ENCODE measurements around the gene METTL6. TPM values are rescaled to one million over a fixed set of nuclear protein-coding genes. Genes with fewer than 3 reads are reported as not detected.
"Not testable (repeated sequence)": the region's sequence is repeated elsewhere in the genome, so short reads cannot be mapped to it uniquely, and the experiment has no call there.

METTL6 gene
- total RNA-seq, 1 experiment from 2014 or later = 18.9 TPM

DNA sequence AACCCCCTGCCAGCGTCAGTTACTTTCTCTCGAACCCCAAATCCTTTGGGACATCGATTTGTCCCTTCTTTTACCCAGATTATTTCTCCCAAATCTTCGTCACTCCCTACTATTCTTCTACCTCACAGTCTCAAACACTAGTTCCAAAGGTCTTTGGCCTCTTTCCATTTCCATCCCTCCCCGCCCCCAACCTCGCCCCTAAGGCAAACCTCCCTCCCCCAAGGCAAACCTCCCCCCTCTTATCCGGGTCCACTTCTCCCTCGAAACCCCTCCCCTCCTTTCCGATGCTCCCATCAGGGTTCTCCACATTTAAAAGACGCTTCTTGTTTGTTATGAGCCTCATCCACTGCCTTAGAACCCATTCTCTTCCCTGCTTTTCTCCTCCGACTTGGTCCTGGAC lies 637 bp upstream of the METTL6 start:
- BruUV-seq (replicated peaks) = no TSS peak
- no peaks in the 10 kb centered on the region for H3K4me1 Mint-ChIP-seq (ENCODE audit: low read depth, unreplicated experiment)
- ChIA-PET CTCF (no interaction called here), POLR2A (no interaction called here)
- Histone ChIP-seq H3K4me1 (no peaks in the 10 kb centered on the region), H3K36me3 (ENCODE audit: control insufficient read depth, insufficient read depth, low read length) (no peaks in the 10 kb centered on the region), H3K27me3 (replicated peaks; ENCODE audit: control insufficient read depth, insufficient read depth, low read length) (no peaks in the 10 kb centered on the region), H3K9me3 (no peaks in the 10 kb centered on the region), H3K4me3 (ENCODE audit: low read depth, low read length) (peak overlapping the region; percentile 93)
- peak in 1 of 2 experiments; percentile 9 for DNase-seq
- no peak for TF ChIP-seq CTCF (IDR thresholded peaks at IDR 0.05; ENCODE audit: insufficient read depth in 1 of 2, low read depth in 1 of 2, low read length in 1 of 2, severe bottlenecking in 1 of 2, unreplicated experiment in 1 of 2)
- intact Hi-C loops (cut with micrococcal nuclease; ENCODE audit: unreplicated experiment) = loop anchor here (1.0 kb wide), 1 partner anchor 8 kb away; no protein-coding TSS in a partner anchor
- peak overlapping the region; percentile 94 for H3K4me3 Mint-ChIP-seq (ENCODE audit: unreplicated experiment)
- H3K27ac Mint-ChIP-seq (ENCODE audit: unreplicated experiment) = peak overlapping the region; percentile 92
- no peaks in the 10 kb centered on the region for H3K9me3 Mint-ChIP-seq (ENCODE audit: unreplicated experiment)
- peaks cover 19% of the 10 kb centered on the region for H3K36me3 Mint-ChIP-seq (ENCODE audit: insufficient read depth, unreplicated experiment)
- H3K27me3 Mint-ChIP-seq (ENCODE audit: insufficient read depth, unreplicated experiment) = no peaks in the 10 kb centered on the region

DNA sequence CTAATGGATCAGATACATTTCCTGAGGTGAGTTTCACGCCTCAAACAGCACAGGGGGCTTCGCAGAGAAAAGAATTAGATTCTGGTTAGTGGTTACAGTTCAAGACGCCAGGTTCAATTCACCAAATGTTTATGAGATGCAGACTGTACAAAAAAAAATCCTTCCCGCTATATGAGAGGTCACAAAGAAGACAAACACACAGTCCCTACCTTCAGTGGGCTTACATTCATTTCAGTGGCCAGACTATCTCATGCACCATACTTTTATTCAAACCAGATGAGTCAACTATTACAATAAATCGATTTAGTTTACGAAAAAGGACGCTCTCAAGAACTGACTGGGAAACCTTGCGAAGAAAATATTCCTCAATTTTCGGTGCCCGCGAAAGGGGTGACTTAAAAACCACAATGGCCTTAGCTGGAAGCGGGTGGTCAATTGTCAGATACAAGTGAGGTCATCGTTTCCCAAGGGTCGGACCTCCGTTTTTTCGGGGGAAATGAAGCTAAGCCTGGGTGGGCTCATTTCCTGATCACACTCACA lies 695 bp downstream of the METTL6 start:
- Histone ChIP-seq H3K4me1 (no peaks in the 10 kb centered on the region), H3K4me3 (ENCODE audit: low read depth, low read length) (peak overlapping the region; percentile 93), H3K36me3 (ENCODE audit: control insufficient read depth, insufficient read depth, low read length) (no peaks in the 10 kb centered on the region), H3K27me3 (replicated peaks; ENCODE audit: control insufficient read depth, insufficient read depth, low read length) (no peaks in the 10 kb centered on the region), H3K9me3 (no peaks in the 10 kb centered on the region)
- Mint-ChIP-seq H3K4me1 (ENCODE audit: low read depth, unreplicated experiment) (no peaks in the 10 kb centered on the region), H3K9me3 (ENCODE audit: unreplicated experiment) (no peaks in the 10 kb centered on the region), H3K27ac (ENCODE audit: unreplicated experiment) (peak overlapping the region; percentile 92), H3K4me3 (ENCODE audit: unreplicated experiment) (peak overlapping the region; percentile 94), H3K27me3 (ENCODE audit: insufficient read depth, unreplicated experiment) (no peaks in the 10 kb centered on the region), H3K36me3 (ENCODE audit: insufficient read depth, unreplicated experiment) (peaks cover 23% of the 10 kb centered on the region)
- POLR2A ChIA-PET = no interaction called here
- CTCF ChIA-PET = no interaction called here
- no peak for DNase-seq
- intact Hi-C loops (cut with micrococcal nuclease; ENCODE audit: unreplicated experiment) = no loop called here
- TF ChIP-seq CTCF (IDR thresholded peaks at IDR 0.05; ENCODE audit: insufficient read depth in 1 of 2, low read depth in 1 of 2, low read length in 1 of 2, severe bottlenecking in 1 of 2, unreplicated experiment in 1 of 2) = no peak
- TSS peak; percentile 39 for BruUV-seq (replicated peaks)

- no TSS peak for BruUV-seq (replicated peaks)
Observed at GRCh38 chr3:15420871-15421270, 6.5 kb downstream of the METTL6 start.

GRCh38 chr3:15410966-15411365 lies 16.4 kb downstream of the METTL6 start:
- BruUV-seq (replicated peaks); DNase-seq; H3K4me3 ChIP-seq (ENCODE audit: low read depth, low read length); H3K27me3 ChIP-seq (replicated peaks; ENCODE audit: control insufficient read depth, insufficient read depth, low read length); H3K27me3 Mint-ChIP-seq (ENCODE audit: insufficient read depth, unreplicated experiment); POLR2A ChIA-PET; H3K9me3 Mint-ChIP-seq (ENCODE audit: unreplicated experiment); H3K36me3 ChIP-seq (ENCODE audit: control insufficient read depth, insufficient read depth, low read length); CTCF ChIA-PET; H3K4me1 Mint-ChIP-seq (ENCODE audit: low read depth, unreplicated experiment); H3K4me3 Mint-ChIP-seq (ENCODE audit: unreplicated experiment); H3K9me3 ChIP-seq; intact Hi-C loops (cut with micrococcal nuclease; ENCODE audit: unreplicated experiment); H3K4me1 ChIP-seq; H3K27ac Mint-ChIP-seq (ENCODE audit: unreplicated experiment): not testable (repeated sequence)
- peaks cover 24% of the 10 kb centered on the region for H3K36me3 Mint-ChIP-seq (ENCODE audit: insufficient read depth, unreplicated experiment)

More at GRCh38 chr3:15420871-15421270, 6.5 kb downstream of the METTL6 start:
- POLR2A ChIA-PET = no interaction called here
- no peak overlapping the region for H3K4me3 ChIP-seq (ENCODE audit: low read depth, low read length)
- Mint-ChIP-seq H3K36me3 (ENCODE audit: insufficient read depth, unreplicated experiment) (peaks cover 18% of the 10 kb centered on the region), H3K27ac (ENCODE audit: unreplicated experiment) (no peak overlapping the region), H3K27me3 (ENCODE audit: insufficient read depth, unreplicated experiment) (no peaks in the 10 kb centered on the region), H3K9me3 (ENCODE audit: unreplicated experiment) (no peaks in the 10 kb centered on the region), H3K4me3 (ENCODE audit: unreplicated experiment) (no peak overlapping the region), H3K4me1 (ENCODE audit: low read depth, unreplicated experiment) (no peaks in the 10 kb centered on the region)
- no peaks in the 10 kb centered on the region for H3K9me3 ChIP-seq
- H3K27me3 ChIP-seq (replicated peaks; ENCODE audit: control insufficient read depth, insufficient read depth, low read length) = no peaks in the 10 kb centered on the region
- no peaks in the 10 kb centered on the region for H3K4me1 ChIP-seq
- DNase-seq = no peak
- intact Hi-C loops (cut with micrococcal nuclease; ENCODE audit: unreplicated experiment) = no loop called here
- CTCF ChIA-PET = no interaction called here
- no peak for TF ChIP-seq CTCF (IDR thresholded peaks at IDR 0.05; ENCODE audit: insufficient read depth in 1 of 2, low read depth in 1 of 2, low read length in 1 of 2, severe bottlenecking in 1 of 2, unreplicated experiment in 1 of 2)
- H3K36me3 ChIP-seq (ENCODE audit: control insufficient read depth, insufficient read depth, low read length) = no peaks in the 10 kb centered on the region
